ENCODE results near the gene TUT4. TPM values are rescaled to one million over a fixed set of nuclear protein-coding genes. Genes with fewer than 3 reads are reported as not detected.

The TUT4 gene
- total and polyA plus RNA-seq, 2 experiments from 2014 or later: 69.9 to 116 TPM

DNA sequence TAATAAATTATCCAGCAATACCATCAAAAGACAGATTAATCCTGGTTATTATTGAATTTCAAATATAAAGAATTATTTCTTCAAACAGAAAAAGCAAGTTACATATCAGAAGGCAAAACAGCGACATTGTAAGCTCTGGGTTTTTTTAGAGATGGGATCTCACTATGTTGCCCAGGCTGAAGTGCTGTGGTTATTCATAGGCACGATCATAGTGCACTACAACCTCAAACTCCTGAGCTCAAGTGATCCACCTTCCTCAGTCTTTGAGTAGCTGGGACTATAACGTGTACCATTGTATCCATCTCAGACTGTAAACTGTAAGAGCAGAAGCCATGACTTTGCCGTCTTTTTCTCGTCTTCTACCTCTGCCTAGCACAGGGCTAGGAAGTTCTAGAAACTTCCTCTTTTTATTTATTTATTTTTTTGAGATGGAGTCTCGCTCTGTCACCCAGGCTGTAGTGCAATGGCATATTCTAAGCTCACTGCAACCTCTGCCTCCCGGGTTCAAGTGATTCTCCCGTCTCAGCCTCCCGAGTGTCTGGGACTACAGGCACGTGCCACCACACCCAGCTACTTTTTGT is 29.3 kb upstream of the TUT4 start:
- ATAC-seq: no peak
- peaks cover 4% of the 10 kb centered on the region; the same call in 1 of the 3 replicates for H3K4me1 Mint-ChIP-seq

More for the DNA sequence above, 29.3 kb upstream of the TUT4 start:
- Histone ChIP-seq H3F3A (replicated peaks; ENCODE audit: low read depth) (no peaks in the 10 kb centered on the region), H3K27me3 (ENCODE audit: insufficient read depth) (no peaks in the 10 kb centered on the region), H3K36me3 (ENCODE audit: insufficient read depth) (no peaks in the 10 kb centered on the region), H3K4me2 (no peak overlapping the region), H3K79me2 (replicated peaks; ENCODE audit: insufficient read depth) (no peaks in the 10 kb centered on the region), H3K9me2 (ENCODE audit: insufficient read depth) (no peaks in the 10 kb centered on the region), H3K4me1 (ENCODE audit: insufficient read depth) (no peaks in the 10 kb centered on the region), H4K20me1 (replicated peaks; ENCODE audit: insufficient read depth) (no peaks in the 10 kb centered on the region), H3K4me3 (no peak overlapping the region), H2AFZ (no peak overlapping the region), H3K27ac (ENCODE audit: low read depth) (no peak overlapping the region)
- H3K27me3 Mint-ChIP-seq (ENCODE audit: insufficient read depth, low read depth, poor library complexity): peaks cover 1% of the 10 kb centered on the region
- H3K9me3 Mint-ChIP-seq: no peaks in the 10 kb centered on the region
- H3K4me3 Mint-ChIP-seq: no peak overlapping the region
- no peak for TF ChIP-seq ETS1 (IDR thresholded peaks at IDR 0.05)
- TF ChIP-seq STAT1 (IDR thresholded peaks at IDR 0.05; ENCODE audit: unreplicated experiment): no peak
- no peak for TF ChIP-seq ZNF331 (CRISPR knock-in tag; IDR thresholded peaks at IDR 0.05; ENCODE audit: low read depth)
- TF ChIP-seq ZNF114 (CRISPR knock-in tag; IDR thresholded peaks at IDR 0.05): no peak
- no peak for TF ChIP-seq POLR2AphosphoS5 (IDR thresholded peaks at IDR 0.05; ENCODE audit: low read depth)
- TF ChIP-seq CREB1 (CRISPR knock-in tag; IDR thresholded peaks at IDR 0.05; ENCODE audit: low read depth): no peak
- TF ChIP-seq EZH2phosphoT487 (IDR thresholded peaks at IDR 0.05; ENCODE audit: unreplicated experiment): no peak
- TF ChIP-seq JUNB (IDR thresholded peaks at IDR 0.05; ENCODE audit: unreplicated experiment): no peak
- TF ChIP-seq EZH2 (IDR thresholded peaks at IDR 0.05; ENCODE audit: low read depth, unreplicated experiment): no peak
- no peak for TF ChIP-seq REST (IDR thresholded peaks at IDR 0.05; ENCODE audit: unreplicated experiment)
- no peak for DNase-seq (ENCODE audit: low spot score)
- no peaks in the 10 kb centered on the region for H3K36me3 Mint-ChIP-seq (ENCODE audit: low read depth)
- H3K27ac Mint-ChIP-seq: no peak overlapping the region

Data from GM23338 (cell line).